GM12892 (cell line): ENCODE results near the gene DDRGK1.

ENCODE experiments used
- POLR2A ChIP-seq: IDR thresholded peaks from 2 replicates; pipeline ENCODE4 v1.6.1; 2011; ENCODE audit warnings: low read depth, low read length, control low read depth
- POLR2AphosphoS5 ChIP-seq: IDR thresholded peaks from 2 replicates; pipeline ENCODE4 v1.6.1; 2011; ENCODE audit warnings: low read depth, low read length, control low read depth

DNA sequence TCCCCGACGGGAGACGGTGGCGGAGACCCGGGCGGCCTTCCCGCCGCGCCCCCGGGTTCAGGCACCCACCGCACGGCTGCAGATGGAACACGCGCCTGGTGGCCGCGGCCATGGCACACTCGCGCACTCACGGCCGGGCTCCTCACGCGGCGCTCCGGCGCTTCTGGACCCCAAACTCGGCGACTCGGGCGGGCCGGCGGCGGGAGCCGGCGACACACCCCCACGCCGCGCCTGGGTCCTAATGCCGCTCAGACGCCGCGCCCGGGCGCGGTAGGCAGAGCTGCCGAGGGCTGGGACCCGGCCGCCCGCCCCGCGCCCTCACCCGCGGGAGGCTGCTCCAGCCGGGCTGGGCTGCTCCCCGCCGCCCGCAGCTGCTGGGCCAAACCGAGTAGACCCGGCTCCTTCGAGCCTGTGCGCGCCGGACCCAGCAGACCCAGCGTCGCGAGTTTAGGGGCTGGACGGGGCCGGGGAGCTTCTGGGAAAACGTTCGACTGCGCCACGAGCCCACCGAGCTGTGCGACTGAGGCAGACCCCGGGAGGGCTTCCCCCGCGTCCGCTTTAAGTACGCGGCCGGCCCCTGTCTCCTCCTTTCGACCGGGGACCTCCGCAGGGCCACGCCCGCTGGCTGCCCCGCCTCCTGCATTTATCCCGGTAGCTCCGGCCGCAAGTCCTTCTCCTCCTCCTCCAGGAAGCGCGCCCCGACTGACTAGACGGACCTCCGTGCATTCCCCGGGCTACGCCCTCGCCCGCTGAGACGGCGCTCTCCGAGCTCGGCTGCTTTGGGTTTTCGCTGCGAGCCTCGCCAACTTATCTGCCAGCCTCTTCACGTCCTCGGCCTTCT lies 34.8 kb upstream of the DDRGK1 start, which contains the start of gene SLC4A11:
- no peak for TF ChIP-seq POLR2AphosphoS5
- no peak for TF ChIP-seq POLR2A
